ENCODE data around the gene VAPA.

DNA sequence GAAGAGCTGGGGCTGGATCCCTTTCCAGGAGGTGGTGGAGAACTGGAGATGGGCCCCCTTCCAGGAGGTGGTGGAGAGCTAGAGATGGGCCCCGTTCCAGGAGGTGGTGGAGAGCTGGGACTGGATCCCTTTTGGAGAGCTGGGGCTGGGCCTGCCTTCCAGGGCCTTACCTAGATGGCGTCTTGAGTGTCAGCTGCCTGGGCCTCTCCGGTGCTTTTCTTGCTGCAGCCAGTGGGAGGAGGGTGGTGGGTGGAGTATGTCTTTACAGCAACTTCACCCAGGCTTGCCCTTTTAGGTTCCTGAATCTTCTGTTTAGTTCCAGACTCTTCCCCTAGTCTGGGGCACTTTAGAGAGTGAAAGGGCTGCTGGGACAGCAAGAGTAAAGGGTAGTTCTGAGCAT lies 47.2 kb upstream of the VAPA start:
- TF ChIP-seq POLR2AphosphoS5 (IDR thresholded peaks at IDR 0.05; ENCODE audit: low read length) (no peak), ZZZ3 (IDR thresholded peaks at IDR 0.05; ENCODE audit: control insufficient read depth, insufficient read length, low read depth) (no peak)

Measured in GM12878 (cell line).